ENCODE data around the gene OR2A25. TPM values are rescaled to one million over a fixed set of nuclear protein-coding genes. Genes with fewer than 3 reads are reported as not detected.

The OR2A25 gene
- total and polyA plus RNA-seq, 5 donors: not detected

- 69% methylated on average over 8 of the region's 8 CpGs for WGBS
- no peak for DNase-seq
- H3K9me3 ChIP-seq (ENCODE audit: control insufficient read depth, low read length): no peaks in the 10 kb centered on the region
Observed at GRCh38 chr7:144118341-144118740, 48.7 kb downstream of the OR2A25 start.

GRCh38 chr7:144122876-144123275 lies 53.3 kb downstream of the OR2A25 start, which contains the start of gene OR2A14:
TSS of gene OR2A14 (plus strand) at chr7:144123176. CDS start at chr7:144129113, 5,937 bp downstream.
- no peaks in the 10 kb centered on the region for H3K27me3 ChIP-seq (ENCODE audit: control insufficient read depth, insufficient read depth)
- 85% methylated on average over 1 of the region's 1 CpG for WGBS
- ATAC-seq: no peak
- DNase-seq: no peak
- H3K4me1 ChIP-seq (ENCODE audit: control insufficient read depth, insufficient read depth, low read length): no peaks in the 10 kb centered on the region
- no peaks in the 10 kb centered on the region for H3K9me3 ChIP-seq (ENCODE audit: control insufficient read depth, low read length)
- intact Hi-C loops (cut with DNase I): no loop called here
- H3K27ac ChIP-seq (ENCODE audit: low read length): no peak within 1 kb of the TSS
- no peak within 1 kb of the TSS for H3K4me3 ChIP-seq (ENCODE audit: low read length)

More at GRCh38 chr7:144118341-144118740, 48.7 kb downstream of the OR2A25 start:
- H3K4me1 ChIP-seq (ENCODE audit: control insufficient read depth, insufficient read depth, low read length): no peaks in the 10 kb centered on the region
- no peak overlapping the region for H3K27ac ChIP-seq (ENCODE audit: low read length)
- H3K27me3 ChIP-seq (ENCODE audit: control insufficient read depth, insufficient read depth): no peaks in the 10 kb centered on the region
- no peak overlapping the region for H3K4me3 ChIP-seq (ENCODE audit: low read length)
- no peak for ATAC-seq
- intact Hi-C loops (cut with DNase I): no loop called here

Other genes with a start within 250 kb of the OR2A25 start
- gene TCAF1, start 167.6 kb upstream of the OR2A25 start, total RNA-seq: 10 to 100 TPM; 22.1 to 33.7 (median 25.2) TPM
- gene TCAF1, start 167.6 kb upstream of the OR2A25 start, polyA plus RNA-seq: 12.7 TPM
- not detected for gene OR2F2, start 134.6 kb upstream of the OR2A25 start, total RNA-seq
- not detected for gene OR2F2, start 134.6 kb upstream of the OR2A25 start, polyA plus RNA-seq
- not detected for gene OR2F1, start 115.0 kb upstream of the OR2A25 start, total RNA-seq
- not detected for gene OR2F1, start 115.0 kb upstream of the OR2A25 start, polyA plus RNA-seq
- gene OR6B1, start 69.5 kb upstream of the OR2A25 start, total RNA-seq: not detected
- gene OR6B1, start 69.5 kb upstream of the OR2A25 start, polyA plus RNA-seq: not detected
- gene OR2A5, start 20.9 kb upstream of the OR2A25 start, total RNA-seq: not detected
- not detected for gene OR2A5, start 20.9 kb upstream of the OR2A25 start, polyA plus RNA-seq
- gene OR2A12, start 16.5 kb downstream of the OR2A25 start, total RNA-seq: not detected
- gene OR2A12, start 16.5 kb downstream of the OR2A25 start, polyA plus RNA-seq: not detected
- gene OR2A2, start 39.8 kb downstream of the OR2A25 start, total RNA-seq: not detected
- not detected for gene OR2A2, start 39.8 kb downstream of the OR2A25 start, polyA plus RNA-seq
- gene OR2A14, start 53.4 kb downstream of the OR2A25 start, total RNA-seq: not detected
- not detected for gene OR2A14, start 53.4 kb downstream of the OR2A25 start, polyA plus RNA-seq
- under 1 TPM in 3 of 4 donors, not detected in 1; 0.14 to 0.28 (median 0.24) TPM for gene CTAGE4, start 113.7 kb downstream of the OR2A25 start, total RNA-seq
- gene CTAGE4, start 113.7 kb downstream of the OR2A25 start, polyA plus RNA-seq: 0.41 TPM
- gene ARHGEF35, start 126.0 kb downstream of the OR2A25 start, total RNA-seq: 1 to 10 TPM in 3 of 4 donors, under 1 TPM in 1; 0.29 to 4.1 (median 2.6) TPM
- gene ARHGEF35, start 126.0 kb downstream of the OR2A25 start, polyA plus RNA-seq: 2.9 TPM
- not detected for gene OR2A42, start 169.8 kb downstream of the OR2A25 start, total RNA-seq
- 0.20 TPM for gene OR2A42, start 169.8 kb downstream of the OR2A25 start, polyA plus RNA-seq
- gene OR2A7, start 195.0 kb downstream of the OR2A25 start, total RNA-seq: 1 to 10 TPM in 3 of 4 donors, under 1 TPM in 1; 0.40 to 1.5 (median 1.4) TPM
- 0.45 TPM for gene OR2A7, start 195.0 kb downstream of the OR2A25 start, polyA plus RNA-seq
- under 1 TPM; 0.14 to 0.91 (median 0.38) TPM for gene CTAGE8, start 199.5 kb downstream of the OR2A25 start, total RNA-seq
- gene CTAGE8, start 199.5 kb downstream of the OR2A25 start, polyA plus RNA-seq: 0.23 TPM
- under 1 TPM in 1 of 4 donors, not detected in 3; 0.39 TPM for gene OR2A1, start 242.6 kb downstream of the OR2A25 start, total RNA-seq
- gene OR2A1, start 242.6 kb downstream of the OR2A25 start, polyA plus RNA-seq: 0.02 TPM